ENCODE data around the gene SPOCK2.

GRCh38 chr10:72092987-72093386 lies 4.6 kb upstream of the SPOCK2 start:
- TF ChIP-seq POLR2A (IDR thresholded peaks at IDR 0.05; ENCODE audit: low read depth, low read length) = no peak
- no peak for TF ChIP-seq RFX5 (IDR thresholded peaks at IDR 0.05; ENCODE audit: low read depth, low read length)
